Caco-2 (cell line): ENCODE results near the gene STMP1. TPM values are rescaled to one million over a fixed set of nuclear protein-coding genes. Genes with fewer than 3 reads are reported as not detected.

Experiments used
- BruUV-seq: library from RNA; stranded (reverse); fragments of 400-500 nt; replicated peaks from 2 replicates; lab custom pipeline; 2021; lab: Mats Ljungman, UMichigan
- CTCF ChIA-PET: fragments of 300-600 bp; sonication (Branson Sonifier 250); formaldehyde crosslinking; loops from one replicate; lab custom pipeline; 2022; ENCODE audit warnings: antibody characterized with exemption; lab: Charles Lee
- POLR2A ChIA-PET: fragments of 300-600 bp; sonication (Branson Sonifier 250); formaldehyde crosslinking; loops from one replicate; lab custom pipeline; 2022; ENCODE audit warnings: antibody characterized with exemption; lab: Charles Lee
- DNase-seq, 2 experiments: peaks; one replicate each; pipeline versions ENCODE4 v3.0.0 to v3.0.0-alpha.2; 2020 to 2022
- H3K27me3 ChIP-seq: replicated peaks from 2 replicates; pipeline ENCODE4 v1.6.0; 2011; ENCODE audit warnings: low read length; ENCODE audit not compliant: control insufficient read depth, insufficient read depth
- H3K36me3 ChIP-seq: 2 replicates; pipeline ENCODE4 v1.5.1; 2011; ENCODE audit warnings: low read length; ENCODE audit not compliant: control insufficient read depth, insufficient read depth
- H3K4me1 ChIP-seq: fragments of 250-450 bp; sonication (Bioruptor Pico); 2 replicates; pipeline ENCODE4 v1.5.1; 2020; ENCODE audit warnings: mild to moderate bottlenecking
- H3K4me3 ChIP-seq: 2 replicates; pipeline ENCODE4 v1.5.1; 2011; ENCODE audit warnings: low read depth, mild to moderate bottlenecking, control low read depth, low read length
- H3K9me3 ChIP-seq: fragments of 250-450 bp; sonication (Bioruptor Pico); 2 replicates; pipeline ENCODE4 v1.5.1; 2020; ENCODE audit warnings: mild to moderate bottlenecking, moderate library complexity
- H3K27ac Mint-ChIP-seq: one replicate; pipeline ENCODE4 v1.8.0; 2022; ENCODE audit warnings: mixed read lengths; ENCODE audit not compliant: unreplicated experiment
- H3K27me3 Mint-ChIP-seq: one replicate; pipeline ENCODE4 v1.8.0; 2022; ENCODE audit warnings: mixed read lengths; ENCODE audit not compliant: insufficient read depth, unreplicated experiment
- H3K36me3 Mint-ChIP-seq: one replicate; pipeline ENCODE4 v1.8.0; 2022; ENCODE audit warnings: mild to moderate bottlenecking, mixed read lengths; ENCODE audit not compliant: insufficient read depth, unreplicated experiment
- H3K4me1 Mint-ChIP-seq: one replicate; pipeline ENCODE4 v1.8.0; 2022; ENCODE audit warnings: low read depth, mixed read lengths; ENCODE audit not compliant: unreplicated experiment
- H3K4me3 Mint-ChIP-seq: one replicate; pipeline ENCODE4 v1.8.0; 2022; ENCODE audit warnings: mild to moderate bottlenecking, moderate library complexity, mixed read lengths; ENCODE audit not compliant: unreplicated experiment
- H3K9me3 Mint-ChIP-seq: one replicate; pipeline ENCODE4 v1.8.0; 2022; ENCODE audit warnings: mixed read lengths; ENCODE audit not compliant: unreplicated experiment
- intact Hi-C: fragments of 100-400 bp; cut with micrococcal nuclease; formaldehyde crosslinking; loops from one replicate; pipeline ENCODE4 v1.10.0; 2022; ENCODE audit not compliant: unreplicated experiment
- total RNA-seq: library from RNA; stranded (reverse); gene quantifications from 2 replicates; pipeline ENCODE4 v1.2.3, GENCODE V29; 2022
- TF ChIP-seq, protein P1 (sequence below), 2 experiments: fragments of 200-600 bp in 1 of 2; IDR thresholded peaks; 1 replicate in 1 of 2; 2 replicates in 1 of 2; pipeline versions ENCODE4 v1.5.1 to v1.8.0; 2011 to 2022; ENCODE audit warnings: antibody characterized with exemption in 1 of 2, control low read depth in 1 of 2, inconsistent platforms in 1 of 2, low read depth in 1 of 2, low read length in 1 of 2, mild to moderate bottlenecking in 1 of 2, moderate library complexity in 1 of 2; ENCODE audit not compliant: insufficient read depth in 1 of 2, severe bottlenecking in 1 of 2, unreplicated experiment in 1 of 2

Gene STMP1
- total RNA-seq, 1 experiment from 2014 or later = 21.5 TPM

DNA sequence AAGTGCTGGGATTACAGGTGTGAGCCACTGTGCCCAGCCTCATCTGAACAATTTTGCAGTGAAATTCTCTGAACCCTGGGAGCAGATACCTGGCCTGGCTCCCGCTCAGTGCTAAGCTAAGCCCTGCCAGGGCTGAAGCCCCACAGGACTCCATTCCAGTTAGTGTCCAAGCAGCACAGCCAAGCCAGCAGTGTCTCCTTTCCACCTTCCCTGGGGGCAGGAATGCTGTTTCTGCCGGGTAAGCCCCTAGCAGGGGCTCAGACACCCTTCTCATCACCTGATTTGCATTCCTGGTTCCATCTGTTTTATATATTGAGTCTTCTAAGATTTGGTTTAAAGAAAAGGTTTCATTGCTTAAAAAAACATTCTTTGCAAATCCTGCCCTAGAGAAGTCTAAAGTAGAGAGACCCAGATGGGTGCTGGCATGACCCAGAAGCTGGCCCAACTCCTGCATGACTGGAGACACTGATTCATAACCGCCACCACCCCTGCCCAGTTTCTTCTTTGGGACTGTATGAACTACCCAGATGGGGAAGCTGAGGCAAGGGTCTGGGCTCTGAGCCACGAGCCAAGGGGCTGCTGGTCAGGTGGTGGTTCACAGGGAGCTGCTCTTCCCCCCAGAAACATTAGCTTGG, 51.6 kb downstream of the STMP1 start:
- H3K4me3 ChIP-seq = no peak overlapping the region
- Mint-ChIP-seq H3K4me1 (no peaks in the 10 kb centered on the region), H3K9me3 (no peaks in the 10 kb centered on the region), H3K4me3 (no peak overlapping the region), H3K27me3 (no peaks in the 10 kb centered on the region), H3K36me3 (no peaks in the 10 kb centered on the region), H3K27ac (no peak overlapping the region)
- TF ChIP-seq, protein P1, sequence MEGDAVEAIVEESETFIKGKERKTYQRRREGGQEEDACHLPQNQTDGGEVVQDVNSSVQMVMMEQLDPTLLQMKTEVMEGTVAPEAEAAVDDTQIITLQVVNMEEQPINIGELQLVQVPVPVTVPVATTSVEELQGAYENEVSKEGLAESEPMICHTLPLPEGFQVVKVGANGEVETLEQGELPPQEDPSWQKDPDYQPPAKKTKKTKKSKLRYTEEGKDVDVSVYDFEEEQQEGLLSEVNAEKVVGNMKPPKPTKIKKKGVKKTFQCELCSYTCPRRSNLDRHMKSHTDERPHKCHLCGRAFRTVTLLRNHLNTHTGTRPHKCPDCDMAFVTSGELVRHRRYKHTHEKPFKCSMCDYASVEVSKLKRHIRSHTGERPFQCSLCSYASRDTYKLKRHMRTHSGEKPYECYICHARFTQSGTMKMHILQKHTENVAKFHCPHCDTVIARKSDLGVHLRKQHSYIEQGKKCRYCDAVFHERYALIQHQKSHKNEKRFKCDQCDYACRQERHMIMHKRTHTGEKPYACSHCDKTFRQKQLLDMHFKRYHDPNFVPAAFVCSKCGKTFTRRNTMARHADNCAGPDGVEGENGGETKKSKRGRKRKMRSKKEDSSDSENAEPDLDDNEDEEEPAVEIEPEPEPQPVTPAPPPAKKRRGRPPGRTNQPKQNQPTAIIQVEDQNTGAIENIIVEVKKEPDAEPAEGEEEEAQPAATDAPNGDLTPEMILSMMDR (IDR thresholded peaks at IDR 0.05; ENCODE audit: insufficient read depth in 1 of 2, low read depth in 1 of 2, low read length in 1 of 2, severe bottlenecking in 1 of 2, unreplicated experiment in 1 of 2) = no peak
- peaks cover 1% of the 10 kb centered on the region; the same call in 1 of the 2 replicates for H3K27me3 ChIP-seq
- ChIA-PET POLR2A (no interaction called here), CTCF (no interaction called here)
- intact Hi-C loops = no loop called here
- H3K36me3 ChIP-seq = no peaks in the 10 kb centered on the region
- DNase-seq = no peak
- no TSS peak for BruUV-seq
- H3K9me3 ChIP-seq = no peaks in the 10 kb centered on the region
- peaks cover 12% of the 10 kb centered on the region for H3K4me1 ChIP-seq

DNA sequence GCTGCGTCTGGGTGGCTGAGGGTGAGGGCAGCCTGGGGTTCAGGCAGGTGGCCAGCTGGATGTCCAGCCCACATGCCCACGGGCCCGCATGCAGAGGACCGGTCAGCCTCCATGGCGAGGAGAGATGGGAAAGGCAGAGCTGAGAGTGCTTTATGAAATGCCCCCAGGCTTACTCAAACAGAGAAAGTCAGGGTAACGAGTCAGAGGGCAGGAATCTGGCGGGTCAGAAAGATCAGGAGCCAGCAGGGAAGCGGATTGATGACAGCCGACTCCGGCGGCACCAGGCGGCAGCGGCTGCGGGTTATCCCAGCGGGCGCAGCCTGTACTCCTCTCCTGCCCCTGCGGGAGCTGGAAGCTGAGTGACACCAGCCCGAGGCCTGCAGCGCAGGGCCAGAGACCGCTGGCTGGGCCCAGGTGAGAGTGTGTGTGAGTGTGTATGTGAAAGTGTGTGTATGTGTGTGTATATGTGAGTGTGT, 52.3 kb downstream of the STMP1 start:
- peaks cover 1% of the 10 kb centered on the region; the same call in 1 of the 2 replicates for H3K27me3 ChIP-seq
- Mint-ChIP-seq H3K27ac (no peak overlapping the region), H3K27me3 (no peaks in the 10 kb centered on the region), H3K9me3 (no peaks in the 10 kb centered on the region), H3K4me3 (no peak overlapping the region), H3K36me3 (no peaks in the 10 kb centered on the region), H3K4me1 (no peaks in the 10 kb centered on the region)
- DNase-seq = peak; percentile 31 to 58
- H3K9me3 ChIP-seq = no peaks in the 10 kb centered on the region
- TF ChIP-seq, protein P1 (IDR thresholded peaks at IDR 0.05; ENCODE audit: insufficient read depth in 1 of 2, low read depth in 1 of 2, low read length in 1 of 2, severe bottlenecking in 1 of 2, unreplicated experiment in 1 of 2) = no peak
- no peaks in the 10 kb centered on the region for H3K36me3 ChIP-seq
- BruUV-seq = no TSS peak
- H3K4me3 ChIP-seq = no peak overlapping the region
- peaks cover 12% of the 10 kb centered on the region for H3K4me1 ChIP-seq
- CTCF ChIA-PET = no interaction called here
- intact Hi-C loops = no loop called here
- POLR2A ChIA-PET = no interaction called here

DNA sequence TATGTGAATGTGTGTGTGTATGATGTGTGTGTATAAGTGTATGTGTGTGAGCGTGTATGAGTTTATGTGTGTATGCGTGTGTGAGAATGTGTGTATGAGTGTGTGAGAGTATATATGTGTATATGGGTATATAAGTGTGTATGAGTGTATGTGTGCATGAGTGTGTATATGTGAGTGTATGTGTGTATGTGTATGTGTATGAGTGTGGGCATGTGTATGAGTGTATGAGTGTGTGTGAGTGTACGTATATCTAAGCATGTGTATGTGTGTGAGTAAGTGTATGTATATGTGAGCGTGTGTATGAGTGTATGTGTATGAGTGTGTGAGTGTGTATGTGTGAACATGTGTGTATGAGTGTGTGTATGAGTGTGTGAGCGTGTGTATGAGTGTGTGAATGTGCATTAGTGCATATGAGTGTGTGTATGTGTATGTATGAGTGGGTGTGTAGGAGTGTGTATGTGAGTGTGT, 52.8 kb downstream of the STMP1 start:
- H3K4me1 ChIP-seq = peaks cover 12% of the 10 kb centered on the region
- Mint-ChIP-seq H3K4me1 (no peaks in the 10 kb centered on the region), H3K36me3 (no peaks in the 10 kb centered on the region), H3K9me3 (no peaks in the 10 kb centered on the region), H3K4me3 (no peak overlapping the region), H3K27ac (no peak overlapping the region), H3K27me3 (no peaks in the 10 kb centered on the region)
- DNase-seq = no peak
- ChIA-PET POLR2A (no interaction called here), CTCF (no interaction called here)
- H3K36me3 ChIP-seq = no peaks in the 10 kb centered on the region
- intact Hi-C loops = no loop called here
- TF ChIP-seq, protein P1 (IDR thresholded peaks at IDR 0.05; ENCODE audit: insufficient read depth in 1 of 2, low read depth in 1 of 2, low read length in 1 of 2, severe bottlenecking in 1 of 2, unreplicated experiment in 1 of 2) = no peak
- peaks cover 1% of the 10 kb centered on the region; the same call in 1 of the 2 replicates for H3K27me3 ChIP-seq
- no peaks in the 10 kb centered on the region for H3K9me3 ChIP-seq
- H3K4me3 ChIP-seq = no peak overlapping the region
- BruUV-seq = no TSS peak
